HepG2 (cell line): ENCODE data around the gene METTL1. TPM values are rescaled to one million over a fixed set of nuclear protein-coding genes. Genes with fewer than 3 reads are reported as not detected.

Experiments
- ARNTL ChIP-seq: sonication (generic); formaldehyde crosslinking; IDR thresholded peaks from 2 replicates; pipeline ENCODE4 v1.4.0; 2020; ENCODE audit warnings: mild to moderate bottlenecking, missing genetic modification reagents
- DRAP1 ChIP-seq: IDR thresholded peaks from 2 replicates; pipeline ENCODE4 v1.6.1; 2016; ENCODE audit warnings: missing genetic modification reagents, missing compliant biosample characterization
- JDP2 ChIP-seq: sonication (generic); formaldehyde crosslinking; IDR thresholded peaks from 2 replicates; pipeline ENCODE4 v1.8.1; 2022; ENCODE audit warnings: missing genetic modification reagents, borderline replicate concordance
- KLF16 ChIP-seq, 2 experiments: sonication (generic) in 1 of 2; formaldehyde crosslinking in 1 of 2; IDR thresholded peaks; 2 replicates each; pipeline versions ENCODE4 v1.6.1 to v1.8.0; 2016 to 2023; ENCODE audit warnings: missing genetic modification reagents in 2 of 2, missing compliant biosample characterization in 1 of 2
- NKX3-1 ChIP-seq: sonication (generic); formaldehyde crosslinking; IDR thresholded peaks from 2 replicates; pipeline ENCODE4 v1.5.0; 2020; ENCODE audit warnings: missing genetic modification reagents
- PAX8 ChIP-seq: sonication (generic); formaldehyde crosslinking; IDR thresholded peaks from 2 replicates; pipeline ENCODE4 v1.8.0; 2022; ENCODE audit warnings: mild to moderate bottlenecking, missing genetic modification reagents, borderline replicate concordance
- SALL1 ChIP-seq: sonication (generic); formaldehyde crosslinking; IDR thresholded peaks from 2 replicates; pipeline ENCODE4 v1.8.0; 2022; ENCODE audit warnings: mild to moderate bottlenecking, missing genetic modification reagents
- THYN1 ChIP-seq: sonication (generic); formaldehyde crosslinking; IDR thresholded peaks from 2 replicates; pipeline ENCODE4 v1.8.1; 2023; ENCODE audit warnings: low read depth, mild to moderate bottlenecking, moderate library complexity, missing genetic modification reagents, borderline replicate concordance
- ZFP41 ChIP-seq: sonication (generic); formaldehyde crosslinking; IDR thresholded peaks from 2 replicates; pipeline ENCODE4 v1.4.0; 2020; ENCODE audit warnings: mild to moderate bottlenecking, missing genetic modification reagents, borderline replicate concordance
- ZNF556 ChIP-seq: sonication (generic); formaldehyde crosslinking; IDR thresholded peaks from 2 replicates; pipeline ENCODE4 v1.4.0; 2020; ENCODE audit warnings: mild to moderate bottlenecking, missing genetic modification reagents, borderline replicate concordance
- ZNF660 ChIP-seq: sonication (generic); formaldehyde crosslinking; IDR thresholded peaks from 2 replicates; pipeline ENCODE4 v1.5.1; 2020; ENCODE audit warnings: mild to moderate bottlenecking, low read depth, missing genetic modification reagents, borderline replicate concordance
- ZNF747 ChIP-seq: sonication (generic); formaldehyde crosslinking; IDR thresholded peaks from 2 replicates; pipeline ENCODE4 v1.8.1; 2023; ENCODE audit warnings: missing genetic modification reagents, mild to moderate bottlenecking, borderline replicate concordance
- ZNF83 ChIP-seq: sonication (generic); formaldehyde crosslinking; IDR thresholded peaks from 2 replicates; pipeline ENCODE4 v1.4.0; 2020; ENCODE audit warnings: missing genetic modification reagents, mild to moderate bottlenecking, borderline replicate concordance
- polyA plus RNA-seq, 8 experiments: library from polyadenylated mRNA; depleted of rRNA in 3 of 8; stranded (reverse) in 7 of 8; unstranded in 1 of 8; fragments of >200 nt; fragmentation: Illumina TruSeq in 4 of 8; extraction: Trizol in 4 of 8; gene quantifications; 2 replicates each; pipeline versions ENCODE4 v1.2.1 to v1.2.3, GENCODE V29; 2011 to 2016; ENCODE audit warnings: low read depth in 4 of 8, missing spikeins in 1 of 8, mixed read lengths in 1 of 8; ENCODE audit not compliant: insufficient read depth in 1 of 8
- total RNA-seq, 5 experiments: library from RNA; depleted of rRNA; stranded (reverse); fragments of >200 nt; fragmentation: Illumina TruSeq; extraction: Trizol; gene quantifications; 2 replicates each; pipeline ENCODE4 v1.2.3, GENCODE V29; 2016; ENCODE audit warnings: low read depth in 1 of 5
- TF ChIP-seq, protein P1 (sequence below): sonication (generic); formaldehyde crosslinking; IDR thresholded peaks from 2 replicates; pipeline ENCODE4 v1.4.0; 2020; ENCODE audit warnings: missing genetic modification reagents, borderline replicate concordance
- TF ChIP-seq, protein P2 (sequence below): sonication (generic); formaldehyde crosslinking; IDR thresholded peaks from 2 replicates; pipeline ENCODE4 v1.8.0; 2022; ENCODE audit warnings: mild to moderate bottlenecking, missing genetic modification reagents; ENCODE audit not compliant: insufficient replicate concordance
- TF ChIP-seq, protein P3 (sequence below): fragments of 450-650 bp; IDR thresholded peaks from 2 replicates; pipeline ENCODE4 v1.6.1; 2017; ENCODE audit warnings: mild to moderate bottlenecking
- TF ChIP-seq, protein P4 (sequence below): sonication (generic); formaldehyde crosslinking; IDR thresholded peaks from 2 replicates; pipeline ENCODE4 v1.8.1; 2023; ENCODE audit warnings: missing genetic modification reagents, mild to moderate bottlenecking, borderline replicate concordance

METTL1 gene
- total and polyA plus RNA-seq, 2 of the 13 experiments (the other 11 are each of a cell fraction or from before 2014, with no cell fraction given), result 34.7 to 36.9 TPM

- TF ChIP-seq, protein P1, sequence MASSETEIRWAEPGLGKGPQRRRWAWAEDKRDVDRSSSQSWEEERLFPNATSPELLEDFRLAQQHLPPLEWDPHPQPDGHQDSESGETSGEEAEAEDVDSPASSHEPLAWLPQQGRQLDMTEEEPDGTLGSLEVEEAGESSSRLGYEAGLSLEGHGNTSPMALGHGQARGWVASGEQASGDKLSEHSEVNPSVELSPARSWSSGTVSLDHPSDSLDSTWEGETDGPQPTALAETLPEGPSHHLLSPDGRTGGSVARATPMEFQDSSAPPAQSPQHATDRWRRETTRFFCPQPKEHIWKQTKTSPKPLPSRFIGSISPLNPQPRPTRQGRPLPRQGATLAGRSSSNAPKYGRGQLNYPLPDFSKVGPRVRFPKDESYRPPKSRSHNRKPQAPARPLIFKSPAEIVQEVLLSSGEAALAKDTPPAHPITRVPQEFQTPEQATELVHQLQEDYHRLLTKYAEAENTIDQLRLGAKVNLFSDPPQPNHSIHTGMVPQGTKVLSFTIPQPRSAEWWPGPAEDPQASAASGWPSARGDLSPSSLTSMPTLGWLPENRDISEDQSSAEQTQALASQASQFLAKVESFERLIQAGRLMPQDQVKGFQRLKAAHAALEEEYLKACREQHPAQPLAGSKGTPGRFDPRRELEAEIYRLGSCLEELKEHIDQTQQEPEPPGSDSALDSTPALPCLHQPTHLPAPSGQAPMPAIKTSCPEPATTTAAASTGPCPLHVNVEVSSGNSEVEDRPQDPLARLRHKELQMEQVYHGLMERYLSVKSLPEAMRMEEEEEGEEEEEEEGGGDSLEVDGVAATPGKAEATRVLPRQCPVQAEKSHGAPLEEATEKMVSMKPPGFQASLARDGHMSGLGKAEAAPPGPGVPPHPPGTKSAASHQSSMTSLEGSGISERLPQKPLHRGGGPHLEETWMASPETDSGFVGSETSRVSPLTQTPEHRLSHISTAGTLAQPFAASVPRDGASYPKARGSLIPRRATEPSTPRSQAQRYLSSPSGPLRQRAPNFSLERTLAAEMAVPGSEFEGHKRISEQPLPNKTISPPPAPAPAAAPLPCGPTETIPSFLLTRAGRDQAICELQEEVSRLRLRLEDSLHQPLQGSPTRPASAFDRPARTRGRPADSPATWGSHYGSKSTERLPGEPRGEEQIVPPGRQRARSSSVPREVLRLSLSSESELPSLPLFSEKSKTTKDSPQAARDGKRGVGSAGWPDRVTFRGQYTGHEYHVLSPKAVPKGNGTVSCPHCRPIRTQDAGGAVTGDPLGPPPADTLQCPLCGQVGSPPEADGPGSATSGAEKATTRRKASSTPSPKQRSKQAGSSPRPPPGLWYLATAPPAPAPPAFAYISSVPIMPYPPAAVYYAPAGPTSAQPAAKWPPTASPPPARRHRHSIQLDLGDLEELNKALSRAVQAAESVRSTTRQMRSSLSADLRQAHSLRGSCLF (CRISPR knock-in tag), result no peak
- TF ChIP-seq SALL1 (CRISPR knock-in tag) (peak; percentile 68), JDP2 (CRISPR knock-in tag) (no peak), ZNF747 (CRISPR knock-in tag) (no peak), PAX8 (CRISPR knock-in tag) (no peak), ZFP41 (CRISPR knock-in tag) (no peak), NKX3-1 (CRISPR knock-in tag) (no peak), THYN1 (CRISPR knock-in tag) (no peak), ARNTL (CRISPR knock-in tag) (peak; percentile 41; the same call in 1 of the 2 replicates), DRAP1 (CRISPR knock-in tag) (peak; percentile 63), KLF16 (CRISPR knock-in tag; IDR thresholded peaks at IDR 0.05) (0 out of 4 replicates have a peak, but pooled peaks of 1 of the 2 experiments have one; percentile 25), ZNF83 (CRISPR knock-in tag) (no peak), ZNF556 (CRISPR knock-in tag) (peak; percentile 69; the same call in 1 of the 2 replicates), ZNF660 (CRISPR knock-in tag) (no peak)
- TF ChIP-seq, protein P2, sequence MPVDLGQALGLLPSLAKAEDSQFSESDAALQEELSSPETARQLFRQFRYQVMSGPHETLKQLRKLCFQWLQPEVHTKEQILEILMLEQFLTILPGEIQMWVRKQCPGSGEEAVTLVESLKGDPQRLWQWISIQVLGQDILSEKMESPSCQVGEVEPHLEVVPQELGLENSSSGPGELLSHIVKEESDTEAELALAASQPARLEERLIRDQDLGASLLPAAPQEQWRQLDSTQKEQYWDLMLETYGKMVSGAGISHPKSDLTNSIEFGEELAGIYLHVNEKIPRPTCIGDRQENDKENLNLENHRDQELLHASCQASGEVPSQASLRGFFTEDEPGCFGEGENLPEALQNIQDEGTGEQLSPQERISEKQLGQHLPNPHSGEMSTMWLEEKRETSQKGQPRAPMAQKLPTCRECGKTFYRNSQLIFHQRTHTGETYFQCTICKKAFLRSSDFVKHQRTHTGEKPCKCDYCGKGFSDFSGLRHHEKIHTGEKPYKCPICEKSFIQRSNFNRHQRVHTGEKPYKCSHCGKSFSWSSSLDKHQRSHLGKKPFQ (CRISPR knock-in tag), result peak; percentile 32
- TF ChIP-seq, protein P3, sequence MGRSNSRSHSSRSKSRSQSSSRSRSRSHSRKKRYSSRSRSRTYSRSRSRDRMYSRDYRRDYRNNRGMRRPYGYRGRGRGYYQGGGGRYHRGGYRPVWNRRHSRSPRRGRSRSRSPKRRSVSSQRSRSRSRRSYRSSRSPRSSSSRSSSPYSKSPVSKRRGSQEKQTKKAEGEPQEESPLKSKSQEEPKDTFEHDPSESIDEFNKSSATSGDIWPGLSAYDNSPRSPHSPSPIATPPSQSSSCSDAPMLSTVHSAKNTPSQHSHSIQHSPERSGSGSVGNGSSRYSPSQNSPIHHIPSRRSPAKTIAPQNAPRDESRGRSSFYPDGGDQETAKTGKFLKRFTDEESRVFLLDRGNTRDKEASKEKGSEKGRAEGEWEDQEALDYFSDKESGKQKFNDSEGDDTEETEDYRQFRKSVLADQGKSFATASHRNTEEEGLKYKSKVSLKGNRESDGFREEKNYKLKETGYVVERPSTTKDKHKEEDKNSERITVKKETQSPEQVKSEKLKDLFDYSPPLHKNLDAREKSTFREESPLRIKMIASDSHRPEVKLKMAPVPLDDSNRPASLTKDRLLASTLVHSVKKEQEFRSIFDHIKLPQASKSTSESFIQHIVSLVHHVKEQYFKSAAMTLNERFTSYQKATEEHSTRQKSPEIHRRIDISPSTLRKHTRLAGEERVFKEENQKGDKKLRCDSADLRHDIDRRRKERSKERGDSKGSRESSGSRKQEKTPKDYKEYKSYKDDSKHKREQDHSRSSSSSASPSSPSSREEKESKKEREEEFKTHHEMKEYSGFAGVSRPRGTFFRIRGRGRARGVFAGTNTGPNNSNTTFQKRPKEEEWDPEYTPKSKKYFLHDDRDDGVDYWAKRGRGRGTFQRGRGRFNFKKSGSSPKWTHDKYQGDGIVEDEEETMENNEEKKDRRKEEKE, result no peak
- TF ChIP-seq, protein P4, sequence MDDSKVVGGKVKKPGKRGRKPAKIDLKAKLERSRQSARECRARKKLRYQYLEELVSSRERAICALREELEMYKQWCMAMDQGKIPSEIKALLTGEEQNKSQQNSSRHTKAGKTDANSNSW (CRISPR knock-in tag), result no peak
Observed at GRCh38 chr12:57755454-57756372, 16.2 kb downstream of the METTL1 start (continued).
